ENCODE results near the gene FSTL5.

FSTL5 gene

GRCh38 chr4:161604516-161605300, 559.1 kb downstream of the FSTL5 start:
- DNase-seq (ENCODE audit: extremely low read depth in 1 of 2, low read depth in 1 of 2) = no peak

GRCh38 chr4:161601011-161601410, 562.8 kb downstream of the FSTL5 start:
- DNase-seq (ENCODE audit: extremely low read depth in 1 of 2, low read depth in 1 of 2) = no peak

DNA sequence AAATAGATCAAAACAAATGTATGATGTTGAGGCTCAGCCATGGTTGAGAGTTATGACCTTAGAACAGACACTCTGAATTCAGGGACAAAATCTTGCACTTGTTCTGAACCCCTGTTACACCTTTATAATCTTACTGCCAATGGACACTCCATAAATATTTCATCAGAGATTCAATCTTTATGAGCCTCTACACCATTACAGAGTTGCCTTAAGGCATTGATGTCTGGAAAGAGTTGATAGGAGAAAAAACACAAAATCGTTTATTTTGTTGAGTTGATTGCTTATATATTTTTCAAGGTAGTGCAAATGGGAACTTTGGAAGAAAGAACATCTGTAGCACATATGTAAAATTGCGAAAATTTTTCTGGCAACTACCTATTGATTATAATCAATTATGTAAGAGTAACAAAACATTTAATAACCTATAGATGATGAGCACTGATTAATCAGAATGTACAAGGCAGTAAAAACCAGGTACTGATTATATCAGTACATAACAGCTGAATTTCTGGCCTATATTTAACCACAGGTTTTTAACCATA, 568.5 kb downstream of the FSTL5 start:
- no peak for DNase-seq (ENCODE audit: extremely low read depth in 1 of 2, low read depth in 1 of 2)

DNA sequence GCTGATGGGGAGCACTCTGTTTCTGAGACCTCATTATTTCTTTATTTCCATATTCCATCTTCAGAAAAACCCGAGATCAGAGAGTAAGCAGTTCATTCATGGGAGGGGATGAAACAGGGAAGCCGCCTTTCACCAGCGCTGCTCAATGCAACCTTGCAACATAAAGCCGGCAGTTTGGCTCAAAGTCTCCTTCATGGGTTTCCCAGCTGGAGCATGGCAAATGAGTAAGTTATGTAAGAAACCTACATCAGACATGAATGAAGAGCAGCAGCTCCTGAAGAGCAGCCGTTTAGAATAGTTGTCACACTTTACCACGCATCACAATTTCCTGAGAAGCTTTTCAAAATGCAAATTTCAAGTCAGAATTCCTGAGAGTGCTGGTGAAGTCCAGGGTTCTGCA, 578.8 kb downstream of the FSTL5 start:
- no peak for DNase-seq (ENCODE audit: extremely low read depth in 1 of 2, low read depth in 1 of 2)

DNA sequence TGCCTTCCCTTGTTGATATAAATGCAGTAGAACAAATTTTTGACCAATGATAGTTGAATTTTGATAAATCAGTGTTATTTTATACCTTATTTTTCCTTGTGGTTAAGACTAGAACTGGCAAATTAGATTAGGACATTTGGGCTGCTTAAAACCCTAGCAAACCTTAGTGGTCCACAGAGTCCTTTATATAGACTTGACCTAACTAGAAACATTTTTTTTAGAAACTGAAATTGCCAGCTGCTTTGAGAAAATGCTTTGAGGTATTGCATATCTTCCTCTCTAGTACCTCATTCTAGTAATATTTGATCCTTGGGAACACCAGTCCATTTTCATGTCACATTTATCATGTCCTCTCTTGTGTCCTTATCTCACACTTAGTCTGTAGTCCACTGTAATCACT, 580.3 kb downstream of the FSTL5 start:
- DNase-seq (ENCODE audit: extremely low read depth in 1 of 2, low read depth in 1 of 2) = no peak

- DNase-seq (ENCODE audit: extremely low read depth in 1 of 2, low read depth in 1 of 2) = no peak
Observed at GRCh38 chr4:161581262-161582230, 582.3 kb downstream of the FSTL5 start.

DNA sequence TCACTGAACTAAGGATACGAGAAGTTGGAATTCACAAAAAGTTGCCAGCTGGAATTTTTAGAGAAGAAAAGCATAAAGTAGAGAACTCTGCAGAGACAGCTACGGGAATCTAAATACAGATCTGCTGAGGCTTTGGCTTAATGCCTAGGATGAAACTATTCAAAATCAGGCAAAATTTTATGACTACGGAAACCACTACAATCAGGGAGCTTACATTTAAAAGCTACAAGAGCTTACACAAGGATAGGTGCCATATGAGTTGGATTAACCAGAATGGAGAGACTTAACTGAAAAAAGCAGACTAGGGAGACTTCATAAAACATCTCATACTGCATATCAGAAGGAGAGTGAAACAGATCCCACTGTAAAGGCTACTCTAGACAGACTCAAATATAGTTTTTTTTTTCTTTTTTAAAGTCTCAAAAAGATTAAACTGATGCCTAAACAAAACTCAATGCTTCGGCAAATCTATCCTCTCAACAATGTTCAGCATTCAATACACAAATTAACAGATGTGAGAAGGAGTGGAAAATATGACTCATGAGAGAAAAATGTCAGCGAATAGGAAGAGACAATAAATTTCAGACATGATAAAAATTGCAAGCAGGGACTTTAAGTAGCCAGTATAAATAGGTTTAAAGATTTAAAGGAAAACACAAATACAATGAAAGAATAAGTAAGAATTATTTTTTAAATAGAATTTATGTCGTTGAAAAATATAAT, 586.1 kb downstream of the FSTL5 start:
- DNase-seq (ENCODE audit: extremely low read depth in 1 of 2, low read depth in 1 of 2) = no peak

DNA sequence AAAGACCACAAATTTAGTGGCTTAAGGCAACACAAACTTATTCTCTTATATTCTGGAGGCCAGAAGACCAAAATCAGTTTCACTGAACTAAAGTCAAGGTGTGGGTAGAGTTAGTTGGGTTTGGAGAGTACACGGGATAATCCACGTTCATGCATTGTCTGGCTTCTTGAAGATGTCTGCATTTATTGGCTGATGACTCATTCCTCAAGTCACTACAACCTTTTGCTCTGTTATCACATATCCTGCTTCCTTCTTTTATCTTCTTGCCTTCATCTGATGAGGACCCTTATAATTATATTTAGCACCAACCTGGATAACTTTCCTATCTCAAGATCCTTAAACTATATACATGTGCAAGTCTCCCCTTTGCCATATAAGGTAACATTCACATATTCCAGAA, 590.0 kb downstream of the FSTL5 start:
- no peak for DNase-seq (ENCODE audit: extremely low read depth in 1 of 2, low read depth in 1 of 2)

DNA sequence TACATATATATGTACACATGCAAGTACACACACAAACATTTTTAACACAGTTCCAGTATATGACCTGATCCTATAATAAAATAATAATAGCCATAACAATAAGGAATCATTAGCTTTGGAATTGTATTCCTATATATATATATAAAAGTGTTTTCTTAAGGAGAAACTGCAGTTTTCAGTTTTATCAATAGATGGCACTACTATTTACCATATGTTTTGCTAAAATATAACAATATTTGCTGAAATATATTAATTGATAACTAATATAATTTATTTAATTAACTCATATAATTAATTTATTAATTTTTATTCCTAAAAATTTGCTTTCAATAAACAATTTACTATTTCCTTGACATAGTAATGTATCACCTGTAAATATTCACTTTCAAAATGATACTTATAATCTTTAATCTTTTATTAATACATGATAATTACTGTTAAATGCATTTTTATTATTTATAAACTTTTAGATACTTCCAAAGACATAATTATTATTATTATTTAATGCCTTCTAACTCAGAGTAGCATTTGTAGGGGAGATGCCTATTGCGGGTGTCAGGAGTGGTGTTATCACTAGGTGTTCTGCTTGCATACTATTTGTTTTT, 599.5 kb downstream of the FSTL5 start:
- no peak for DNase-seq (ENCODE audit: extremely low read depth in 1 of 2, low read depth in 1 of 2)

DNA sequence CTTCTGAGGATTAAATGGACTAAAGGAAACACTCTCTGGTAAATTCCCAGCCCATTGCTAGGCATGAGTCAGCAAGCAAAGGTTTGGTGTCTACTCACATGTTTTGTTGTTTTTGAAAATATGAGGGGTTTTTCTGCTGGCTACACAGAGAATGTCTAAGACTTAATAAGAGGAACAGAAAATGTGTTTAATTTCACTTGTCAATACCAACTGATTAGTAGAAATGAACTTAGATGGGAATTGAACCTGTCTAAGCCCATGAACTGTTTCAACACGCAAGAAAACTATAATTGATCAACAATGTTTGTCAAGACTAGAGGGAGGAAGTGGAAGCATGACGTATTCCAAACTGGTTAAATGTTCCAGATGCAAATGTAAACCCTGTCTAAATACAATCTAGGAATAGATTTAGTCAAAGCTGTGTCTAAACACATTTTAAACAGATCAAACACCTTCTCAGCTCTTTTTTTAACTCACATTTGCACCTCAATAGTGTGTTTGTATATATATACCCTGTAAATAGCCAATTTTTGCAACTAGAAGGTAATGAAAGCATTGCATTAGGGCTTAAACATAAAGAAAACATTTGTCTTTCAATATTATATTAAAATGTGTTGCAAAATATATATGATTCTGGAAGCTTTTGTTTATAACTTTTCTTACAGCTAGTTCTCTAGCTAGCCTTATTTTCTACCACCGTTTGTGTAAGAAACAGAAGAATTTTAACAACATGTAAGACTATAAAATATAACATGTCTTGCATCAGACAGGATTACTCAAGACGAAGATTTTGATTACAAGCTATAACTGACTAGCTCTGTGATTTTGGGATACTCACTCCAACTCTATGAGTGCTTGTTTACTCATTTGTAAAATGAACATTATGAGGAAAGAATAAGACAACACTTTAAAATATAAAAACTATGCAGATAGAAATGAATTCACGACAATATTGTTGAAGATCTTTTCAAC, 607.8 kb downstream of the FSTL5 start:
- DNase-seq (ENCODE audit: extremely low read depth in 1 of 2, low read depth in 1 of 2) = no peak

GRCh38 chr4:161554372-161554990, 609.3 kb downstream of the FSTL5 start:
- DNase-seq (ENCODE audit: extremely low read depth in 1 of 2, low read depth in 1 of 2) = no peak

DNA sequence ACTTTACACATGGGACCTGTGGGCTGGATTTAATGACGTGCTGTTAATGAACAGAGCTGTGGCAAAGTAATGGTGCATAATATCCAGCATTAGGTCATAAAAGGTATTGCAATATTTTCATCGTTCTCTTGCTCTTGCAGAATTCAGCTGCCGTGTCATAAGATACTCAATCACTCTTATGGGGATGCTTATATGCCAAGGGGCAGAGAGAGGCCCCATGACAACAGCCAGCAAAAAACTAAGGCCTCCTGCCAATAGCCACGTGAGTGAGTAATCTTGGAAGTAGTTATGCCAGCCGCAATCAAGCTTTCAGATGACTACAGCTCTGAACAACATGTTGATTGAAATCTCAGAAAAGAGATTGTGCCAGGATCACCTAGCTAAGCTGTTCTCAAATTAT, 616.9 kb downstream of the FSTL5 start:
- DNase-seq (ENCODE audit: extremely low read depth in 1 of 2, low read depth in 1 of 2) = no peak

GRCh38 chr4:161540265-161540664, 623.5 kb downstream of the FSTL5 start:
- no peak for DNase-seq (ENCODE audit: extremely low read depth in 1 of 2, low read depth in 1 of 2)

DNA sequence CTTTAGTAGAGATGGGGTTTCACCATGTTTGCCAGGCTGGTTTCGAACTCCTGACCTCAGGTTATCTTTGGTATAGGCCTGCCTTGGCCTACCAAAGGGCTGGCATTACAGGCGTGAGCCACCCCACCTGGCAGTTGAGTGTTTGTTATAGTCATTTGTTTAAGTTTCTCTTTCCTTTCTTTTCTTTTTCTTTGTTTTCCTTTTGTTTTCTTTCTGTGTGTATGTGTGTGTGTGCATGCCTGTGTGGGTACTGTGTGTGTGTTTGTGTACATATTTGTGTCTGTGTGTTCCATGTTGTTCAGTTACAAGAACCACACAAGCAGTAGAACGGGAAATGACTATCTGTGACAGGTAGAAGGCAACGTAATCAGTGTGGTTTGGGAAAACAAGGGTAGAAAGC, 624.9 kb downstream of the FSTL5 start:
- DNase-seq (ENCODE audit: extremely low read depth in 1 of 2, low read depth in 1 of 2) = no peak

GRCh38 chr4:161530710-161531109, 633.1 kb downstream of the FSTL5 start:
- no peak for DNase-seq (ENCODE audit: extremely low read depth in 1 of 2, low read depth in 1 of 2)

DNA sequence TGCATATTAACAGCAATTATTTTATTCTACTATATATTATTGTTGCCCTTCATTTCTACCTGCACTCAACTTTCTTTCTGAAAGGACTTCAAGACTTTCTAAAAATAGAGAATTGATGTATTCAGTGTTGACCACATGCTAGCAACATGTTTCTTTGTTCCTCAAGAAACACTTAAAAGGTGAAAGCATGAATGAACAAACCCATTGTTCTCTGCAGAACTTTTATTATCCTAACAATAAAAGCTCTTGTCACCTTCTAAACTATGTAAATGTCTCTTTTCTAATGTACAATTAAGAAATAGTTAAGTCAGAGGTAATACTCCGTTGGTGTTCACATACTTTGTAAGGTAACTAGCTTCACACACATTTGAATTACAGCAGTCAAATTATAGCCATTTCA, 638.7 kb downstream of the FSTL5 start:
- DNase-seq (ENCODE audit: extremely low read depth in 1 of 2, low read depth in 1 of 2) = no peak

- no peak for DNase-seq (ENCODE audit: extremely low read depth in 1 of 2, low read depth in 1 of 2)
Observed at GRCh38 chr4:161522031-161522430, 641.8 kb downstream of the FSTL5 start.

GRCh38 chr4:161519611-161520010, 644.2 kb downstream of the FSTL5 start:
- DNase-seq (ENCODE audit: extremely low read depth in 1 of 2, low read depth in 1 of 2) = no peak

- DNase-seq (ENCODE audit: extremely low read depth in 1 of 2, low read depth in 1 of 2) = no peak
Observed at GRCh38 chr4:161517941-161518340, 645.9 kb downstream of the FSTL5 start.
